8988T (cell line): ENCODE measurements around the gene ICA1.
"Not testable (repeated sequence)": the region's sequence is repeated elsewhere in the genome, so short reads cannot be mapped to it uniquely, and the experiment has no call there.

Experiments
- DNase-seq: peaks from one replicate; pipeline ENCODE4 v3.0.0; 2011

The ICA1 gene

GRCh38 chr7:8261711-8262695 is at the start of gene ICA1:
TSS of gene ICA1 (minus strand) at chr7:8262167. CDS start at chr7:8235926, 26,241 bp downstream.
- peak; percentile 73 for DNase-seq

- no peak for DNase-seq
Observed at GRCh38 chr7:8310876-8311275, 48.9 kb upstream of the ICA1 start.

GRCh38 chr7:8305625-8306388 is 43.8 kb upstream of the ICA1 start:
- DNase-seq = no peak

- DNase-seq = no peak
Observed at GRCh38 chr7:8305104-8305503, 43.1 kb upstream of the ICA1 start.

- no peak for DNase-seq
Observed at GRCh38 chr7:8303904-8304528, 42.0 kb upstream of the ICA1 start.

- not testable (repeated sequence) for DNase-seq
Observed at GRCh38 chr7:8297023-8297422, 35.1 kb upstream of the ICA1 start.

- DNase-seq = no peak
Observed at GRCh38 chr7:8296362-8296659, 34.3 kb upstream of the ICA1 start.

- peak; percentile 19 for DNase-seq
Observed at GRCh38 chr7:8295638-8296361, 33.8 kb upstream of the ICA1 start.

GRCh38 chr7:8291397-8292141 is 29.6 kb upstream of the ICA1 start:
- no peak for DNase-seq

- DNase-seq = no peak
Observed at GRCh38 chr7:8290645-8291308, 28.8 kb upstream of the ICA1 start.

GRCh38 chr7:8286118-8286517 is 24.2 kb upstream of the ICA1 start:
- DNase-seq = no peak

GRCh38 chr7:8285155-8285554 is 23.2 kb upstream of the ICA1 start:
- DNase-seq = no peak

- DNase-seq = no peak
Observed at GRCh38 chr7:8284606-8285005, 22.6 kb upstream of the ICA1 start.

- no peak for DNase-seq
Observed at GRCh38 chr7:8283968-8284367, 22.0 kb upstream of the ICA1 start.

GRCh38 chr7:8282871-8283270 is 20.9 kb upstream of the ICA1 start:
- DNase-seq = no peak

GRCh38 chr7:8282162-8282561 is 20.2 kb upstream of the ICA1 start:
- DNase-seq = no peak

- DNase-seq = no peak
Observed at GRCh38 chr7:8278183-8278582, 16.2 kb upstream of the ICA1 start.

- no peak for DNase-seq
Observed at GRCh38 chr7:8277394-8277982, 15.5 kb upstream of the ICA1 start.

GRCh38 chr7:8274589-8274988 is 12.6 kb upstream of the ICA1 start:
- no peak for DNase-seq

- no peak for DNase-seq
Observed at GRCh38 chr7:8271960-8272359, 10.0 kb upstream of the ICA1 start.

- DNase-seq = no peak
Observed at GRCh38 chr7:8263048-8263447, 1.1 kb upstream of the ICA1 start.
